Thyroid gland (tissue), 4 donors: ENCODE data around the gene CDC42SE2.

Experiments
- CTCF ChIP-seq, 6 experiments: fragments of 200-600 bp in 3 of 6; fragments of 450-650 bp in 3 of 6; sonication (generic) in 3 of 6; IDR thresholded peaks; one replicate each; pipeline ENCODE4 v1.5.1; 2016 to 2019; ENCODE audit warnings: antibody characterized with exemption in 6 of 6, mild to moderate bottlenecking in 2 of 6, inconsistent platforms in 1 of 6, moderate library complexity in 1 of 6
- POLR2A ChIP-seq, 2 donors: fragments of 450-650 bp; IDR thresholded peaks; one replicate each; pipeline ENCODE4 v1.6.1; 2017; ENCODE audit warnings: antibody characterized with exemption in 2 of 2, mild to moderate bottlenecking in 2 of 2, moderate library complexity in 1 of 2

GRCh38 chr5:131289738-131290137 is 25.9 kb downstream of the CDC42SE2 start:
- no peak for TF ChIP-seq CTCF (IDR thresholded peaks at IDR 0.05)
- no peak for TF ChIP-seq POLR2A (IDR thresholded peaks at IDR 0.05)
